Measurements from ENCODE around the gene FAM117A.

- TF ChIP-seq POLR2AphosphoS5 (IDR thresholded peaks at IDR 0.05; ENCODE audit: borderline replicate concordance, low read depth, low read length) (no peak), EZH2 (IDR thresholded peaks at IDR 0.05) (no peak), FOXP2 (optimal IDR thresholded peaks at IDR 0.05; ENCODE audit: control extremely low read depth, extremely low read length, insufficient read depth) (no peak)
Observed at GRCh38 chr17:49795372-49795771, 31.4 kb upstream of the FAM117A start.

All from SK-N-MC (cell line).